SK-N-MC (cell line): ENCODE results near the gene HEYL.

Experiments
- DNase-seq: peaks from one replicate; pipeline ENCODE4 v3.0.0-alpha.2; 2011; ENCODE audit warnings: low read depth, low spot score
- H3K27ac ChIP-seq: fragments of 200-600 bp; sonication (generic); 2 replicates; pipeline ENCODE4 v1.5.1; 2016; ENCODE audit warnings: mixed run types
- H3K36me3 ChIP-seq: fragments of 200-600 bp; sonication (generic); 2 replicates; pipeline ENCODE4 v1.6.1; 2017; ENCODE audit warnings: antibody characterized with exemption, low read length, mixed read lengths; ENCODE audit not compliant: insufficient read depth
- H3K4me3 ChIP-seq: fragments of 200-600 bp; sonication (generic); 2 replicates; pipeline ENCODE4 v1.5.1; 2016
- H3K9ac ChIP-seq: fragments of 200-600 bp; sonication (generic); 2 replicates; pipeline ENCODE4 v1.8.0; 2017; ENCODE audit warnings: mixed run types, mixed read lengths; ENCODE audit not compliant: insufficient read length
- H3K9me3 ChIP-seq: fragments of 200-600 bp; sonication (generic); 2 replicates; pipeline ENCODE4 v1.6.1; 2017; ENCODE audit warnings: low read depth, mild to moderate bottlenecking, antibody characterized with exemption, low read length, moderate library complexity, mixed read lengths
- EZH2 ChIP-seq: fragments of 200-600 bp; sonication (generic); IDR thresholded peaks from one replicate; pipeline ENCODE4 v1.6.1; 2017; ENCODE audit warnings: antibody characterized with exemption
- FOXP2 ChIP-seq: optimal IDR thresholded peaks from 2 replicates; pipeline ENCODE3; 2011; ENCODE audit warnings: mild to moderate bottlenecking, moderate library complexity; ENCODE audit not compliant: insufficient read depth; ENCODE audit errors: extremely low read length, control extremely low read depth
- POLR2AphosphoS5 ChIP-seq: IDR thresholded peaks from 2 replicates; pipeline ENCODE4 v1.6.1; 2012; ENCODE audit warnings: mild to moderate bottlenecking, low read depth, low read length, borderline replicate concordance

The HEYL gene

DNA sequence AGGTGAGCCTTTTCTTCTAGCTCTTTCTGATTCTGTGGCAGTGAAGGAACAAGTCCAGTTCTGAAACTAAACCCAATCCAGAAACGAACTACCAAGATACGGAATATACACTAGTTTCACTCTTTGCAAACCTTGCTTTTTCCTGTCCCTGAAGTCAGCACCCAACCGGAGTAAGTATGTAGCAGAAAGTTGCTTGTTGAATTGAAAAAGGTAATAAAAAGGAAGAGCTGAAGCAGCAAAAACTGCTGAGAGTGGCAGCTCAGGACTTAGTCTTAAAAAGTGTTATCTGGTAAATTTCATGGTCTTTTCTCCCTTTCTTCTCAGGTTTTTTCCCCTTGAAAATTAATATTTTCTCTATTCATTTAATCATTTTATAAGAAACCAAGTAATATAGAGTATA is 41.9 kb upstream of the HEYL start:
- H3K4me3 ChIP-seq = no peak overlapping the region
- no peak overlapping the region for H3K27ac ChIP-seq
- no peak overlapping the region for H3K9ac ChIP-seq
- H3K36me3 ChIP-seq = no peaks in the 10 kb centered on the region
- no peak for TF ChIP-seq EZH2
- TF ChIP-seq POLR2AphosphoS5 = no peak
- no peak for DNase-seq
- no peaks in the 10 kb centered on the region for H3K9me3 ChIP-seq

DNA sequence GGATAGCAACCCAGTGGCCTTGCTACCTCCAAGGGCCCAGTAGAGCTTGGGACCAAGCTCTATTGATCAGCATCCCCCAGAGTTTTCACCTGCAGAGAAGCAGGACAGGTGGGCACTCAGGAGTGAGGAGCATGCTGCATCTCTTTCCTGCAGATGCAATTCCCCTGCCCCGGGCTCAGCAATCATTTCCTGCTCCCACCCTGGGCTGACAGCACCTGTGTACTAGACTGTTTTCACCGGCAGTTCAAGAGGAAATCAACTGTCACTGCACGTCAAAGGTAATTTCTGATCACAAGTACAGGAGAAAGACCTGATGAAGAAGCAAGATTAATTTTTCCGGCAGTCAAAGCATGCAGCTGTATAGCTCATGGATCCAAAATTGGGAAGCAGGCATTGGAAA is 41.3 kb upstream of the HEYL start:
- no peak overlapping the region for H3K27ac ChIP-seq
- no peaks in the 10 kb centered on the region for H3K9me3 ChIP-seq
- DNase-seq = no peak
- no peak overlapping the region for H3K4me3 ChIP-seq
- H3K9ac ChIP-seq = no peak overlapping the region
- H3K36me3 ChIP-seq = no peaks in the 10 kb centered on the region
- TF ChIP-seq FOXP2 (no peak), EZH2 (no peak), POLR2AphosphoS5 (no peak)

DNA sequence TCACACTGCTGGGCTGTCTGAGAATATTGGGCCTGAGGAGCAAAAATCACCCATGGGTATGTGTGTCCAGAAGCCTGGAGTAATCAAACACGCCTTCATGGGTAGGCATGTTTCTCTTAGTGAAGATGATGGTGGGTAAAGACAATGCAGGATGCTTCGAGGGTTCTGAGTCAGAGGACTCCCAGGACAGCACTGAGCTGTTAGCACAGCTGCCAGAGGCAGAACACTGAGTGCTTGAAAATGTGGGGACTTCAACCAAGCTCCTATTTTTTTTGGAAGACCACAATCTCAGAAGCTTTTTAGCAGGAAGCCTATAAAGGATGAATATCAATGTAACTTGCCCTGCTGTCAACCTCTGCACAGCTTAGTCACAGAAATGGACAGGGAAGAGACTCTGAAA is 40.4 kb upstream of the HEYL start:
- DNase-seq = no peak
- H3K27ac ChIP-seq = no peak overlapping the region
- no peaks in the 10 kb centered on the region for H3K36me3 ChIP-seq
- H3K9ac ChIP-seq = no peak overlapping the region
- TF ChIP-seq FOXP2 (no peak), POLR2AphosphoS5 (no peak), EZH2 (no peak)
- H3K4me3 ChIP-seq = no peak overlapping the region
- no peaks in the 10 kb centered on the region for H3K9me3 ChIP-seq

DNA sequence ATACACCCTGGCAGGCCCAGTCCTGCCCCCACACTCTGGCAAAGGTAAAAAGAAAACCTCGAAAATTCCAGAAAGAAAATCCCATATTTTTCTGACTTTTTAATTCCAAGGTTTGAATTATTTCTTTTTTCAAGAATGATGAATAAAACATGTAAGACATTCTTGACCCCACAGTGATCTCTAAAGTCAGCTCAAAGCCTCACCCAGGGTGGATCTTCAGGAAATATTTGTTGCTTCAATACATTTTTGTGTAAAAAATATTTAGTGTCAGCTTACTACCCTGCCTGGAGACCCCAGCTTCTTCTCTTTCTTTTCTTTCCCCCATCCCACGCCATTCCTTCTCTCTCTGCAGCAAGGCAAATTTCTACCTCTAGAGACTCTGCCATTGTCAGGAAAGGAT is 39.4 kb upstream of the HEYL start:
- no peak overlapping the region for H3K4me3 ChIP-seq
- no peak overlapping the region for H3K9ac ChIP-seq
- H3K27ac ChIP-seq = no peak overlapping the region
- no peaks in the 10 kb centered on the region for H3K36me3 ChIP-seq
- no peaks in the 10 kb centered on the region for H3K9me3 ChIP-seq
- TF ChIP-seq EZH2 (no peak), FOXP2 (no peak), POLR2AphosphoS5 (no peak)
- no peak for DNase-seq

DNA sequence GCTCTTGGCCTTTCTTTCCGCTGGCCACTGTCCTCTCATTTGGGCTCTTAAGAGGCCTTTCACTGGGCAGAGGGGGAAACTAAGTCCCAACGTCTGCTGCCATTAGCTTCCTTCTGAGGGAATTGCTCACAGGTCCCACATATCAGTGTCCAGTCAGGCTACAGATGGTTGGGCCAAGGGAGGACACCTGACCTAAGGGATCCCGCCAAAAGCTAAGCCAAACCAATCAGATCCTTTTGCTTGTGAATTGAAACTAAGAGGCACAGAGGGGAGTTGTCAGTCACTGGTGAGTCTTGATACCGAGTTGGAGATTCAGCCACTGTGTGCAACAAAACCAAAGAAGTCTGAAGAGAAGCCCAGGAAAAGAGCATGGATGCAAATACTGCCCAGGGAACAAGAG is 38.2 kb upstream of the HEYL start:
- TF ChIP-seq EZH2 (no peak), FOXP2 (no peak), POLR2AphosphoS5 (no peak)
- Histone ChIP-seq H3K4me3 (no peak overlapping the region), H3K27ac (no peak overlapping the region), H3K9ac (no peak overlapping the region), H3K36me3 (no peaks in the 10 kb centered on the region), H3K9me3 (no peaks in the 10 kb centered on the region)
- no peak for DNase-seq

DNA sequence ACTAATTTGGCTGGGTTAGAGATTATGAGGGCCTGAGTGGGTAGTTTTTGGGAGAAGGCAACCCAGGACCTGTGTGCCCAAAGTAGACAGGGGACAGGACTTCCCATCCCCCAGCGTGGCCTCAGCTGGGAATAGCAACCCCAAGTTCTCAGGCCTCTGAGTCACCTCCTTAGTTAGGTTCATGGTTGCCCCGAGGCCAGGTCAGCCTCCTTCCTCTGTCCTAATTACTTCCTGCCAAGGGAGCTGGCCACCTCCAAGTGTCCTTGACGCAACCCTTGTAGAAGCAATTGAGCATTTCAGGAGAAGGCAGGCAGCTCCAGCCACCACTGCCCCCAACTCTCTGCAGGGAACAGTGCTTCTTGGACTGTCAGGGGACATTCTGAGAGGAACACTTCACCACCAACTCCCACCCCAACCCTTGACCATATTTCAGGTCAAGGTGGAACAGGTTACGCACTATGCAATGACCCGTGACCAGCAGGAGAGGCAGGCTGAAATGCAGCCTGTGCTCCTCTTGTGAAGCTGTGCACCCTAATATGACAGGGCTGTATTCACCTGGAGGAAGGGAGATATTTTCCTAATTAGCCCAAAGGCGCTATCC is 37.6 kb upstream of the HEYL start:
- Histone ChIP-seq H3K4me3 (no peak overlapping the region), H3K9ac (no peak overlapping the region), H3K27ac (no peak overlapping the region), H3K9me3 (no peaks in the 10 kb centered on the region), H3K36me3 (no peaks in the 10 kb centered on the region)
- no peak for DNase-seq
- TF ChIP-seq EZH2 (no peak), POLR2AphosphoS5 (no peak), FOXP2 (no peak)

DNA sequence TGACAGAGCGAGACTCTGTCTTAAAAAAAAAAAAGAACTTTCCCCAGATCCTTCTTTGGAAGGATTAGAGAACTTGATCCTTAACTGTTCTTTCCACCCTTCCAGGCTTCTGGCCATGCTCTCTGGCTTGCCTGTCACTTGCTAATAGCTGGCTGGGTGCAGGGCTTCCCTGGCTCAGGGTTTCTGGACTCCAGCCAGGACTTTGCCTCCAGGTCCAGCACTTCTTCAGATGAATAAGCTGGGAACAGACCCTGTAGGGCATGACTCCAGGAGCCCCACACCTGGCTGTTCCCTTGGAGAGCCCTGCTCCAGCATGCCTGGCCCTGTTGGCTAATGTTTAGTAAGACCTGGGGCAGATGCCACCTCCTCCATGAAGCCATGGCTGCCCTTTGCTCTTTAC is 35.8 kb upstream of the HEYL start:
- Histone ChIP-seq H3K27ac (no peak overlapping the region), H3K9ac (no peak overlapping the region), H3K36me3 (no peaks in the 10 kb centered on the region), H3K4me3 (no peak overlapping the region), H3K9me3 (no peaks in the 10 kb centered on the region)
- TF ChIP-seq EZH2 = no peak
- no peak for TF ChIP-seq POLR2AphosphoS5
- TF ChIP-seq FOXP2 = no peak
- no peak for DNase-seq

DNA sequence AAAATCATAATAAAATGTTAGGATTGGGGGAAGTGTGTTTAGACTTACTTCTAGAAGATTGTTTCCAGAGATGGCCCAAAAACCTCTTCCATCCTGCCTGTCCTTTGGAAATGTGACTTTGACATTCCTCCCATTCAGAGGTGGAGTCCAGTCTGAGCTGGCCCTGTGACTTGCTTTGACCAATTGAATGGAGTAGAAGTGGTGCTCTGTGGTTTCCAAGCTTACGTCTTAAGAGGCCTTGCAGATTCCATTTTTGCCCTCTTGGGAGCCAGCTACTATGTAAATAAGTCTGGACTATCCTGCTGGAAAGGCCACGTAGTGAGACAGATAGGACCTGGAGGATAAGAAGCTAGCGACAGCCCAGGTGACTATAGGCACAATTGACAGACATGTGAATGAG is 33.8 kb upstream of the HEYL start:
- no peak for DNase-seq
- Histone ChIP-seq H3K27ac (no peak overlapping the region), H3K4me3 (no peak overlapping the region), H3K9ac (no peak overlapping the region), H3K36me3 (no peaks in the 10 kb centered on the region), H3K9me3 (no peaks in the 10 kb centered on the region)
- TF ChIP-seq POLR2AphosphoS5 = no peak
- no peak for TF ChIP-seq FOXP2
- TF ChIP-seq EZH2 = no peak

DNA sequence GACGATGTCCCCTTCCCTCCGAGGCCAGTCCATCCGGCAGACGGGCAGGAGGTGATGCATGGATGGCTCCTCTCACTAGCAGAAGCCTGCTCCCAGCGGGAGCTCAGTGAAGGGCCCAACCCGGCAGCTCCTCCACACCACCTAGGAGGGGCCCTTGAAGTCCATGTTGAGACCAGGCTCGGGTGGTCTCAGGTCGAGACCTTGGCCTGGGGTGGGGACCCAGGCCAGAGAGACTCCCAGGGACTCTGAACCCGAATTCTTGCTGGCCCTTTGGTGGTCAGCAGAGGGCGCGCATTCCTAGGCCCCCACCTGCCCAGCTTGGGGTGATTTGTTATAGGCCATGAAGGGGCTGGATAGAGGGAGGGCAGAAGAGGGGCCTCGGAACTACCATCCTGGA is 33.1 kb upstream of the HEYL start:
- Histone ChIP-seq H3K4me3 (no peak overlapping the region), H3K9ac (no peak overlapping the region), H3K27ac (no peak overlapping the region), H3K9me3 (no peaks in the 10 kb centered on the region), H3K36me3 (no peaks in the 10 kb centered on the region)
- no peak for TF ChIP-seq FOXP2
- TF ChIP-seq EZH2 = no peak
- TF ChIP-seq POLR2AphosphoS5 = no peak
- no peak for DNase-seq
